HepG2 (cell line): ENCODE measurements around the gene PLRG1. TPM values are rescaled to one million over a fixed set of nuclear protein-coding genes. Genes with fewer than 3 reads are reported as not detected.

Experiments used
- ATAC-seq: fragments of 200-7000 bp; cut with Tn5 transposase; 3 replicates; pipeline ENCODE4 v1.9.1; 2020; ENCODE audit warnings: mild to moderate bottlenecking, moderate library complexity
- BruUV-seq: library from RNA; stranded (reverse); fragments of 400-500 nt; replicated peaks from 2 replicates; lab custom pipeline; 2021; lab: Mats Ljungman, UMichigan
- CTCF ChIA-PET: fragments of 300-600 bp; formaldehyde crosslinking; extraction: SDS; loops from one replicate; lab custom pipeline; 2021; ENCODE audit warnings: low total read pairs, inconsistent platforms, low intra/inter-chr PET ratio; lab: Yijun Ruan, JAX
- POLR2A ChIA-PET: fragments of 350-600 bp; sonication (Branson Sonifier 250); formaldehyde crosslinking; loops from one replicate; lab custom pipeline; 2020; ENCODE audit warnings: antibody characterized with exemption, inconsistent platforms; lab: Yijun Ruan, JAX
- DNase-seq: peaks from one replicate; pipeline ENCODE4 v3.0.0-alpha.2; 2015; ENCODE audit warnings: low spot score
- FAIRE-seq: peaks from 3 replicates; lab custom pipeline; 2011; peaks lifted over from hg19 to GRCh38; lab: Jason Lieb, UNC
- H2AFZ ChIP-seq: one replicate; pipeline ENCODE4 v1.6.1; 2011; ENCODE audit warnings: low read length, inconsistent platforms
- H3K27ac ChIP-seq: fragments of 300-600 bp; 3 replicates; pipeline ENCODE4 v1.8.0; 2011; ENCODE audit warnings: mixed run types, mild to moderate bottlenecking, mixed read lengths, low read length, inconsistent platforms; ENCODE audit not compliant: insufficient read depth; ENCODE audit errors: extremely low read length
- H3K27me3 ChIP-seq, 2 experiments: fragments of 200-600 bp in 1 of 2; 2 replicates in 1 of 2; 3 replicates in 1 of 2; pipeline versions ENCODE4 v1.6.0 to v1.8.0; 2011; ENCODE audit warnings: low read length in 2 of 2, mild to moderate bottlenecking in 2 of 2, moderate library complexity in 2 of 2, inconsistent platforms in 1 of 2; ENCODE audit not compliant: insufficient read depth in 2 of 2, control insufficient read depth in 1 of 2
- H3K36me3 ChIP-seq, 2 experiments: fragments of 200-600 bp in 1 of 2; replicated peaks in 1 of 2; 2 replicates in 1 of 2; 3 replicates in 1 of 2; pipeline versions ENCODE4 v1.5.1 to v1.8.0; 2011; ENCODE audit warnings: low read length in 2 of 2, inconsistent platforms in 1 of 2; ENCODE audit not compliant: insufficient read depth in 2 of 2, control insufficient read depth in 1 of 2
- H3K4me1 ChIP-seq: 2 replicates; pipeline ENCODE4 v1.5.1; 2012; ENCODE audit warnings: low read length, inconsistent platforms; ENCODE audit not compliant: insufficient read depth
- H3K4me2 ChIP-seq: 2 replicates; pipeline ENCODE4 v1.6.0; 2011; ENCODE audit warnings: low read depth, low read length, inconsistent platforms
- H3K4me3 ChIP-seq, 3 experiments: fragments of 200-600 bp in 1 of 3; sonication (generic), shearing (Covaris generic) in 1 of 3; replicated peaks in 1 of 3; 2 replicates each; pipeline ENCODE4 v1.5.1; 2011 to 2016; ENCODE audit warnings: low read length in 3 of 3, inconsistent platforms in 2 of 3, low read depth in 2 of 3, mild to moderate bottlenecking in 2 of 3, control low read depth in 1 of 3, mixed read lengths in 1 of 3; ENCODE audit not compliant: insufficient read depth in 1 of 3
- H3K79me2 ChIP-seq: one replicate; pipeline ENCODE4 v1.6.1; 2011; ENCODE audit warnings: low read length, inconsistent platforms; ENCODE audit not compliant: insufficient read depth
- H3K9ac ChIP-seq: 2 replicates; pipeline ENCODE4 v1.6.0; 2011; ENCODE audit warnings: mild to moderate bottlenecking, low read depth, low read length, inconsistent platforms; ENCODE audit not compliant: insufficient read depth
- H3K9me3 ChIP-seq: 2 replicates; pipeline ENCODE4 v1.5.1; 2012; ENCODE audit warnings: mild to moderate bottlenecking, low read length
- H4K20me1 ChIP-seq: 2 replicates; pipeline ENCODE4 v1.6.0; 2011; ENCODE audit warnings: inconsistent platforms, mild to moderate bottlenecking, low read length, moderate library complexity; ENCODE audit not compliant: insufficient read depth
- CEBPB ChIP-seq: IDR thresholded peaks from 2 replicates; pipeline ENCODE4 v1.6.1; 2011; ENCODE audit warnings: low read depth, low read length, improper control_type of control experiment, borderline replicate concordance
- KDM3A ChIP-seq: IDR thresholded peaks from 2 replicates; pipeline ENCODE4 v1.6.1; 2018; ENCODE audit warnings: low read depth, missing compliant biosample characterization
- MYPOP ChIP-seq: sonication (generic); formaldehyde crosslinking; IDR thresholded peaks from 2 replicates; pipeline ENCODE4 v1.8.1; 2023; ENCODE audit warnings: mild to moderate bottlenecking, moderate library complexity, missing genetic modification reagents
- PAWR ChIP-seq: sonication (generic); formaldehyde crosslinking; IDR thresholded peaks from 2 replicates; pipeline ENCODE4 v1.4.0; 2020; ENCODE audit warnings: missing genetic modification reagents, mild to moderate bottlenecking, borderline replicate concordance
- POGK ChIP-seq: sonication (generic); formaldehyde crosslinking; conservative IDR thresholded peaks from 2 replicates; pipeline ENCODE4 v1.8.0; 2022; ENCODE audit warnings: mild to moderate bottlenecking, moderate library complexity, missing genetic modification reagents
- USF2 ChIP-seq, 2 experiments: sonication (generic) in 1 of 2; formaldehyde crosslinking in 1 of 2; IDR thresholded peaks; 2 replicates each; pipeline versions ENCODE4 v1.5.1 to v1.6.1; 2011 to 2020; ENCODE audit warnings: borderline replicate concordance in 1 of 2, low read depth in 1 of 2, low read length in 1 of 2, mild to moderate bottlenecking in 1 of 2, missing genetic modification reagents in 1 of 2, moderate library complexity in 1 of 2
- ZNF841 ChIP-seq: sonication (generic); formaldehyde crosslinking; IDR thresholded peaks from 2 replicates; pipeline ENCODE4 v1.8.1; 2023; ENCODE audit warnings: missing genetic modification reagents, borderline replicate concordance
- WGBS: methylation state at CpG from one replicate; pipeline ENCODE4 v1.1.6; 2017; ENCODE audit warnings: low lambda C conversion rate; 5-methylcytosine and 5-hydroxymethylcytosine counted together
- in situ Hi-C: cut with HindIII; loops from 2 replicates; pipeline ENCODE4 v1.10.0; 2017; ENCODE audit warnings: low pct_unique_long_range_greater_than_20kb; ENCODE audit not compliant: extremely low pct_ligation_motif_present
- intact Hi-C: fragments of 100-400 bp; cut with micrococcal nuclease; formaldehyde crosslinking; loops from one replicate; pipeline ENCODE4 v1.10.0; 2022; ENCODE audit not compliant: unreplicated experiment
- polyA plus RNA-seq, 8 experiments: library from polyadenylated mRNA; depleted of rRNA in 3 of 8; stranded (reverse) in 7 of 8; unstranded in 1 of 8; fragments of >200 nt; fragmentation: Illumina TruSeq in 4 of 8; extraction: Trizol in 4 of 8; gene quantifications; 2 replicates each; pipeline versions ENCODE4 v1.2.1 to v1.2.3, GENCODE V29; 2011 to 2016; ENCODE audit warnings: low read depth in 4 of 8, missing spikeins in 1 of 8, mixed read lengths in 1 of 8; ENCODE audit not compliant: insufficient read depth in 1 of 8
- total RNA-seq, 5 experiments: library from RNA; depleted of rRNA; stranded (reverse); fragments of >200 nt; fragmentation: Illumina TruSeq; extraction: Trizol; gene quantifications; 2 replicates each; pipeline ENCODE4 v1.2.3, GENCODE V29; 2016; ENCODE audit warnings: low read depth in 1 of 5

PLRG1 gene
- total and polyA plus RNA-seq, 2 of the 13 experiments (the other 11 are each of a cell fraction or from before 2014, with no cell fraction given), result 77.3 to 110 TPM

GRCh38 chr4:154526151-154526550, 24.0 kb downstream of the PLRG1 start:
- in situ Hi-C loops (no loop called here), intact Hi-C loops (no loop called here)
- Histone ChIP-seq H3K27me3 (peaks cover 0 to 3% of the 10 kb centered on the region in 2 experiments; a peak in 1 of 5 replicates), H3K4me1 (no peaks in the 10 kb centered on the region), H3K9ac (no peak overlapping the region), H3K27ac (no peak overlapping the region), H3K9me3 (no peaks in the 10 kb centered on the region), H3K79me2 (no peaks in the 10 kb centered on the region), H2AFZ (no peak overlapping the region), H3K36me3 (no peaks in the 10 kb centered on the region), H3K4me2 (no peak overlapping the region), H4K20me1 (no peaks in the 10 kb centered on the region), H3K4me3 (no peak overlapping the region)
- 2% methylated on average over 2 of the region's 2 CpGs for WGBS
- CTCF ChIA-PET, result no interaction called here
- FAIRE-seq, result no peak
- BruUV-seq, result no TSS peak
- POLR2A ChIA-PET, result no interaction called here
- TF ChIP-seq CEBPB (peak; percentile 47; the same call in 1 of the 2 replicates), PAWR (CRISPR knock-in tag) (no peak), ZNF841 (CRISPR knock-in tag) (no peak), MYPOP (CRISPR knock-in tag) (no peak), KDM3A (CRISPR knock-in tag) (no peak), USF2 (IDR thresholded peaks at IDR 0.05; ENCODE audit: low read depth, low read length) (no peak), USF2 (CRISPR knock-in tag; IDR thresholded peaks at IDR 0.05; ENCODE audit: borderline replicate concordance) (no peak), POGK (CRISPR knock-in tag) (no peak)
- no peak for DNase-seq
- ATAC-seq, result no peak
